Lower leg skin (tissue), 3 donors: ENCODE data around the gene SLC25A27.

ENCODE experiments used
- POLR2A ChIP-seq, 2 donors: fragments of 450-650 bp; IDR thresholded peaks; one replicate each; pipeline ENCODE4 v1.6.1; 2016 to 2017; ENCODE audit warnings: antibody characterized with exemption in 2 of 2, mild to moderate bottlenecking in 1 of 2, moderate library complexity in 1 of 2
- TF ChIP-seq, protein P1 (sequence below), 3 donors: fragments of 450-650 bp; IDR thresholded peaks; one replicate each; pipeline ENCODE4 v1.5.1; 2016; ENCODE audit warnings: antibody characterized with exemption in 3 of 3, mild to moderate bottlenecking in 3 of 3, moderate library complexity in 2 of 3

DNA sequence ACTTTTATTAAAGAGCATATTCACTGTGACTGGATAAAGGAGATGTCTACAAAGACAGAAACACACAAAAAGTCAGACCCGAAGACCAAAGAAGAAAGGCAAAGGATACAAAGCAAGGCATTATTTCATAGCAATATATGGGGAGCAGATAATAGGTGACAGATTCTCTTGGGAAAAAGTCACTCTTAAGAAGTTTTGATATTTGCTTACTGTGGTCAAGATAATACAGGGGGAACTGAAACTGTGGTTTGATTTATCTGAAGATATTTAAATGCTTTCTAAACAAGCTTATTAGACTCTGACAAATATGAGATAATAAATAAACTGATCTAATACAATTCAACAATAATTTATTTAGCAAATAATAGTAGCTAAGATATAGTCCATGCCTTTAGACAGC lies 14.8 kb upstream of the SLC25A27 start:
- TF ChIP-seq, protein P1, sequence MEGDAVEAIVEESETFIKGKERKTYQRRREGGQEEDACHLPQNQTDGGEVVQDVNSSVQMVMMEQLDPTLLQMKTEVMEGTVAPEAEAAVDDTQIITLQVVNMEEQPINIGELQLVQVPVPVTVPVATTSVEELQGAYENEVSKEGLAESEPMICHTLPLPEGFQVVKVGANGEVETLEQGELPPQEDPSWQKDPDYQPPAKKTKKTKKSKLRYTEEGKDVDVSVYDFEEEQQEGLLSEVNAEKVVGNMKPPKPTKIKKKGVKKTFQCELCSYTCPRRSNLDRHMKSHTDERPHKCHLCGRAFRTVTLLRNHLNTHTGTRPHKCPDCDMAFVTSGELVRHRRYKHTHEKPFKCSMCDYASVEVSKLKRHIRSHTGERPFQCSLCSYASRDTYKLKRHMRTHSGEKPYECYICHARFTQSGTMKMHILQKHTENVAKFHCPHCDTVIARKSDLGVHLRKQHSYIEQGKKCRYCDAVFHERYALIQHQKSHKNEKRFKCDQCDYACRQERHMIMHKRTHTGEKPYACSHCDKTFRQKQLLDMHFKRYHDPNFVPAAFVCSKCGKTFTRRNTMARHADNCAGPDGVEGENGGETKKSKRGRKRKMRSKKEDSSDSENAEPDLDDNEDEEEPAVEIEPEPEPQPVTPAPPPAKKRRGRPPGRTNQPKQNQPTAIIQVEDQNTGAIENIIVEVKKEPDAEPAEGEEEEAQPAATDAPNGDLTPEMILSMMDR (IDR thresholded peaks at IDR 0.05): no peak
- no peak for TF ChIP-seq POLR2A (IDR thresholded peaks at IDR 0.05)
